H9 (cell line): ENCODE results near the gene TRIM2. TPM values are rescaled to one million over a fixed set of nuclear protein-coding genes. Genes with fewer than 3 reads are reported as not detected.

Experiments
- DNase-seq: peaks from one replicate; pipeline ENCODE4 v3.0.0-alpha.2; 2017
- H2AFZ ChIP-seq: one replicate; pipeline ENCODE4 v1.6.1; 2013; ENCODE audit warnings: mild to moderate bottlenecking, low read length, control low read depth, moderate library complexity
- H2AK5ac ChIP-seq: 2 replicates; pipeline ENCODE4 v1.6.1; 2013; ENCODE audit warnings: low read length, control low read depth, mixed read lengths; ENCODE audit not compliant: insufficient read length
- H2BK120ac ChIP-seq: one replicate; pipeline ENCODE4 v1.6.1; 2013; ENCODE audit warnings: low read depth, mild to moderate bottlenecking, low read length, control low read depth, inconsistent platforms; ENCODE audit not compliant: poor library complexity, severe bottlenecking
- H2BK12ac ChIP-seq: 2 replicates; pipeline ENCODE4 v1.6.1; 2013; ENCODE audit warnings: low read length, control low read depth, mixed read lengths, low read depth; ENCODE audit not compliant: insufficient read length
- H2BK15ac ChIP-seq: 2 replicates; pipeline ENCODE4 v1.6.1; 2013; ENCODE audit warnings: low read depth, low read length, control low read depth
- H2BK20ac ChIP-seq: one replicate; pipeline ENCODE4 v1.6.1; 2013; ENCODE audit warnings: low read depth, mild to moderate bottlenecking, low read length, control low read depth, inconsistent platforms; ENCODE audit not compliant: poor library complexity, severe bottlenecking
- H2BK5ac ChIP-seq: 2 replicates; pipeline ENCODE4 v1.6.1; 2013; ENCODE audit warnings: low read length, control low read depth, mixed read lengths; ENCODE audit not compliant: insufficient read length
- H3K14ac ChIP-seq: 2 replicates; pipeline ENCODE4 v1.6.1; 2013; ENCODE audit warnings: low read length, control low read depth; ENCODE audit not compliant: insufficient read depth
- H3K18ac ChIP-seq: 2 replicates; pipeline ENCODE4 v1.6.1; 2013; ENCODE audit warnings: low read depth, mild to moderate bottlenecking, mixed read lengths, low read length, control low read depth; ENCODE audit not compliant: insufficient read length
- H3K23ac ChIP-seq: 2 replicates; pipeline ENCODE4 v1.6.1; 2013; ENCODE audit warnings: low read length, control low read depth, mixed read lengths, low read depth; ENCODE audit not compliant: insufficient read length
- H3K23me2 ChIP-seq: 2 replicates; pipeline ENCODE4 v1.6.1; 2013; ENCODE audit warnings: low read depth, mild to moderate bottlenecking, mixed read lengths, low read length, control low read depth; ENCODE audit not compliant: insufficient read length, poor library complexity, severe bottlenecking
- H3K27ac ChIP-seq: 2 replicates; pipeline ENCODE4 v1.5.1; 2013; ENCODE audit warnings: low read length, control low read depth, mixed read lengths, low read depth; ENCODE audit not compliant: insufficient read length
- H3K27me3 ChIP-seq: 2 replicates; pipeline ENCODE4 v1.6.1; 2013; ENCODE audit warnings: low read length, control low read depth, inconsistent platforms; ENCODE audit not compliant: insufficient read depth
- H3K4ac ChIP-seq: 2 replicates; pipeline ENCODE4 v1.6.1; 2013; ENCODE audit warnings: low read depth, mild to moderate bottlenecking, control low read depth, inconsistent platforms, low read length, moderate library complexity
- H3K4me1 ChIP-seq: 2 replicates; pipeline ENCODE4 v1.6.1; 2013; ENCODE audit warnings: low read length, control low read depth, inconsistent platforms; ENCODE audit not compliant: insufficient read depth
- H3K4me2 ChIP-seq: 2 replicates; pipeline ENCODE4 v1.6.1; 2013; ENCODE audit warnings: low read length, control low read depth, mixed read lengths; ENCODE audit not compliant: insufficient read length, insufficient read depth
- H3K56ac ChIP-seq: 2 replicates; pipeline ENCODE4 v1.6.1; 2013; ENCODE audit warnings: low read depth, mild to moderate bottlenecking, mixed read lengths, low read length, control low read depth; ENCODE audit not compliant: insufficient read length
- H3K79me1 ChIP-seq: 2 replicates; pipeline ENCODE4 v1.6.1; 2013; ENCODE audit warnings: low read depth, mild to moderate bottlenecking, moderate library complexity, low read length, control low read depth, inconsistent platforms; ENCODE audit not compliant: insufficient read depth, poor library complexity, severe bottlenecking
- H3K79me2 ChIP-seq: 2 replicates; pipeline ENCODE4 v1.6.1; 2013; ENCODE audit warnings: low read length, control low read depth, inconsistent platforms; ENCODE audit not compliant: insufficient read depth
- H3K9ac ChIP-seq: 2 replicates; pipeline ENCODE4 v1.6.1; 2013; ENCODE audit warnings: low read length, control low read depth, mixed read lengths; ENCODE audit not compliant: insufficient read length; ENCODE audit errors: extremely low read depth
- H3K9me3 ChIP-seq: one replicate; pipeline ENCODE4 v1.6.1; 2013; ENCODE audit warnings: low read depth, low read length, inconsistent platforms; ENCODE audit not compliant: control insufficient read depth
- H3T11ph ChIP-seq: one replicate; pipeline ENCODE4 v1.6.1; 2013; ENCODE audit warnings: mild to moderate bottlenecking, low read length, control low read depth, inconsistent platforms
- H4K20me1 ChIP-seq: one replicate; pipeline ENCODE4 v1.6.1; 2013; ENCODE audit not compliant: control insufficient read depth, insufficient read length, insufficient read depth
- H4K5ac ChIP-seq: 2 replicates; pipeline ENCODE4 v1.6.1; 2013; ENCODE audit warnings: low read depth, mild to moderate bottlenecking, mixed read lengths, low read length, control low read depth; ENCODE audit not compliant: insufficient read length
- H4K8ac ChIP-seq: replicated peaks from 2 replicates; pipeline ENCODE4 v1.6.1; 2013; ENCODE audit warnings: low read length, control low read depth, mixed read lengths, low read depth; ENCODE audit not compliant: insufficient read length
- H4K91ac ChIP-seq: 2 replicates; pipeline ENCODE4 v1.6.1; 2013; ENCODE audit warnings: low read depth, mild to moderate bottlenecking, moderate library complexity, mixed read lengths, low read length, control low read depth; ENCODE audit not compliant: insufficient read length
- H3K27ac Mint-ChIP-seq, 3 experiments: 2 replicates in 2 of 3; 3 replicates in 1 of 3; pipeline ENCODE4 v1.8.0; 2020 to 2021; ENCODE audit warnings: mixed read lengths in 3 of 3, mild to moderate bottlenecking in 1 of 3, moderate library complexity in 1 of 3
- H3K27me3 Mint-ChIP-seq: 2 replicates; pipeline ENCODE4 v1.8.0; 2021; ENCODE audit warnings: low read depth, mild to moderate bottlenecking, moderate library complexity, mixed read lengths
- H3K36me3 Mint-ChIP-seq, 3 experiments: 2 replicates in 2 of 3; 3 replicates in 1 of 3; pipeline ENCODE4 v1.8.0; 2020 to 2021; ENCODE audit warnings: low read depth in 3 of 3, mixed read lengths in 3 of 3; ENCODE audit not compliant: insufficient read depth in 1 of 3
- H3K4me1 Mint-ChIP-seq, 2 experiments: 2 replicates each; pipeline ENCODE4 v1.8.0; 2020; ENCODE audit warnings: mixed read lengths in 2 of 2
- H3K4me3 Mint-ChIP-seq, 2 experiments: 2 replicates in 1 of 2; 3 replicates in 1 of 2; pipeline ENCODE4 v1.8.0; 2020 to 2021; ENCODE audit warnings: mild to moderate bottlenecking in 2 of 2, mixed read lengths in 2 of 2, moderate library complexity in 1 of 2
- H3K9me3 Mint-ChIP-seq, 2 experiments: 2 replicates in 1 of 2; 3 replicates in 1 of 2; pipeline ENCODE4 v1.8.0; 2020; ENCODE audit warnings: mild to moderate bottlenecking in 2 of 2, mixed read lengths in 2 of 2, moderate library complexity in 1 of 2
- CTCF ChIP-seq: fragments of 200-600 bp; sonication (generic); conservative IDR thresholded peaks from 3 replicates; pipeline ENCODE4 v1.8.0; 2021; ENCODE audit warnings: antibody characterized with exemption, mild to moderate bottlenecking
- WGBS: extraction: QIAGEN DNeasy Blood & Tissue Kit; methylation state at CpG from one replicate; pipeline ENCODE4 v1.1.7; 2013; ENCODE audit warnings: missing lambda C conversion rate, low lambda C conversion rate, mixed read lengths; ENCODE audit not compliant: insufficient read length; ENCODE audit errors: extremely low coverage; 5-methylcytosine and 5-hydroxymethylcytosine counted together
- total RNA-seq: library from RNA; stranded (reverse); gene quantifications from 2 replicates; pipeline ENCODE4 v1.2.1, GENCODE V29; 2021

Gene TRIM2
- total RNA-seq, 1 experiment from 2014 or later = 28.9 TPM

GRCh38 chr4:153228512-153229140 is 24.4 kb downstream of the TRIM2 start:
- H3K27me3 ChIP-seq = peaks cover 3% of the 10 kb centered on the region; the same call in 1 of the 2 replicates
- Mint-ChIP-seq H3K27ac (no peak overlapping the region; a peak in 1 of 7 replicates), H3K4me1 (peaks cover 27 to 38% of the 10 kb centered on the region in 2 experiments), H3K4me3 (no peak overlapping the region; a peak in 1 of 5 replicates), H3K27me3 (peaks cover 16% of the 10 kb centered on the region), H3K36me3 (peaks cover 0 to 11% (median 11%) of the 10 kb centered on the region in 3 experiments; a peak in 5 of 7 replicates), H3K9me3 (peaks cover 3 to 5% of the 10 kb centered on the region in 2 experiments; a peak in 3 of 5 replicates)
- H3K4ac ChIP-seq = no peak overlapping the region
- no peak overlapping the region for H3K9ac ChIP-seq
- H3K14ac ChIP-seq = no peak overlapping the region
- no peak overlapping the region for H2BK20ac ChIP-seq
- DNase-seq = no peak
- no peak overlapping the region for H4K5ac ChIP-seq
- H4K91ac ChIP-seq = no peak overlapping the region
- H2BK15ac ChIP-seq = no peak overlapping the region
- H2BK120ac ChIP-seq = no peak overlapping the region
- H2BK12ac ChIP-seq = no peak overlapping the region
- H3K9me3 ChIP-seq = no peaks in the 10 kb centered on the region
- no peak overlapping the region for H2BK5ac ChIP-seq
- H4K20me1 ChIP-seq = no peaks in the 10 kb centered on the region
- no peak overlapping the region for H3K4me2 ChIP-seq
- H3K4me1 ChIP-seq = no peaks in the 10 kb centered on the region; the same call in 1 of the 2 replicates
- H3K27ac ChIP-seq = no peak overlapping the region
- no CpG with 5 or more reads among the region's 6 CpGs for WGBS
- H3K18ac ChIP-seq = no peak overlapping the region
- H3K79me1 ChIP-seq = no peaks in the 10 kb centered on the region
- no peak overlapping the region for H2AFZ ChIP-seq
- no peak overlapping the region for H3T11ph ChIP-seq
- H3K56ac ChIP-seq = no peak overlapping the region
- H2AK5ac ChIP-seq = no peak overlapping the region
- TF ChIP-seq CTCF = no peak
- H3K23me2 ChIP-seq = peaks cover 2% of the 10 kb centered on the region
- H3K23ac ChIP-seq = no peak overlapping the region
- H4K8ac ChIP-seq = no peak overlapping the region
- no peaks in the 10 kb centered on the region; the same call in 1 of the 2 replicates for H3K79me2 ChIP-seq
